Lower leg skin (tissue), 3 donors: ENCODE results near the gene TOR2A.

Source experiments
- POLR2A ChIP-seq, 2 donors: fragments of 450-650 bp; IDR thresholded peaks; one replicate each; pipeline ENCODE4 v1.6.1; 2016 to 2017; ENCODE audit warnings: antibody characterized with exemption in 2 of 2, mild to moderate bottlenecking in 1 of 2, moderate library complexity in 1 of 2
- TF ChIP-seq, protein P1 (sequence below), 3 donors: fragments of 450-650 bp; IDR thresholded peaks; one replicate each; pipeline ENCODE4 v1.5.1; 2016; ENCODE audit warnings: antibody characterized with exemption in 3 of 3, mild to moderate bottlenecking in 3 of 3, moderate library complexity in 2 of 3

GRCh38 chr9:127730262-127730661, 4.8 kb downstream of the TOR2A start:
- TF ChIP-seq, protein P1, sequence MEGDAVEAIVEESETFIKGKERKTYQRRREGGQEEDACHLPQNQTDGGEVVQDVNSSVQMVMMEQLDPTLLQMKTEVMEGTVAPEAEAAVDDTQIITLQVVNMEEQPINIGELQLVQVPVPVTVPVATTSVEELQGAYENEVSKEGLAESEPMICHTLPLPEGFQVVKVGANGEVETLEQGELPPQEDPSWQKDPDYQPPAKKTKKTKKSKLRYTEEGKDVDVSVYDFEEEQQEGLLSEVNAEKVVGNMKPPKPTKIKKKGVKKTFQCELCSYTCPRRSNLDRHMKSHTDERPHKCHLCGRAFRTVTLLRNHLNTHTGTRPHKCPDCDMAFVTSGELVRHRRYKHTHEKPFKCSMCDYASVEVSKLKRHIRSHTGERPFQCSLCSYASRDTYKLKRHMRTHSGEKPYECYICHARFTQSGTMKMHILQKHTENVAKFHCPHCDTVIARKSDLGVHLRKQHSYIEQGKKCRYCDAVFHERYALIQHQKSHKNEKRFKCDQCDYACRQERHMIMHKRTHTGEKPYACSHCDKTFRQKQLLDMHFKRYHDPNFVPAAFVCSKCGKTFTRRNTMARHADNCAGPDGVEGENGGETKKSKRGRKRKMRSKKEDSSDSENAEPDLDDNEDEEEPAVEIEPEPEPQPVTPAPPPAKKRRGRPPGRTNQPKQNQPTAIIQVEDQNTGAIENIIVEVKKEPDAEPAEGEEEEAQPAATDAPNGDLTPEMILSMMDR (IDR thresholded peaks at IDR 0.05) = no peak
- TF ChIP-seq POLR2A (IDR thresholded peaks at IDR 0.05) = no peak
